IMR-90 (cell line): Measurements from ENCODE around the gene ZNF599. TPM values are rescaled to one million over a fixed set of nuclear protein-coding genes. Genes with fewer than 3 reads are reported as not detected.

Experiments used
- ATAC-seq: fragments of 200-7000 bp; cut with Tn5 transposase; 2 replicates; pipeline ENCODE4 v1.9.1; 2020; ENCODE audit warnings: low read depth, mild to moderate bottlenecking, moderate library complexity
- BruUV-seq: library from RNA; stranded (reverse); fragments of 400-500 nt; replicated peaks from 2 replicates; lab custom pipeline; 2021; lab: Mats Ljungman, UMichigan
- CTCF ChIA-PET: fragments of 300-600 bp; formaldehyde crosslinking; extraction: SDS; loops from one replicate; lab custom pipeline; 2021; ENCODE audit warnings: antibody characterized with exemption; lab: Yijun Ruan, JAX
- POLR2A ChIA-PET: fragments of 300-600 bp; sonication (Branson Sonifier 250); formaldehyde crosslinking; loops from one replicate; lab custom pipeline; 2022; ENCODE audit warnings: antibody characterized with exemption; ENCODE audit not compliant: unreplicated experiment; lab: Charles Lee
- DNase-seq: peaks from one replicate; pipeline ENCODE4 v3.0.0; 2013
- H2AFZ ChIP-seq: replicated peaks from 2 replicates; pipeline ENCODE3; 2013; ENCODE audit warnings: low read length, mild to moderate bottlenecking; ENCODE audit not compliant: poor library complexity
- H2AK5ac ChIP-seq: 2 replicates; pipeline ENCODE4 v1.6.1; 2013; ENCODE audit warnings: low read depth, low read length, inconsistent platforms
- H2AK9ac ChIP-seq: replicated peaks from 2 replicates; pipeline ENCODE3; 2013; ENCODE audit warnings: mild to moderate bottlenecking, low read depth, low read length, moderate library complexity; ENCODE audit not compliant: poor library complexity
- H2BK120ac ChIP-seq: 2 replicates; pipeline ENCODE4 v1.6.1; 2013; ENCODE audit warnings: low read depth, low read length, inconsistent platforms
- H2BK15ac ChIP-seq: 3 replicates; pipeline ENCODE4 v1.6.1; 2013; ENCODE audit warnings: low read depth, low read length, inconsistent platforms
- H2BK20ac ChIP-seq: 2 replicates; pipeline ENCODE4 v1.6.1; 2013; ENCODE audit warnings: low read depth, mild to moderate bottlenecking, inconsistent platforms, low read length, moderate library complexity
- H2BK5ac ChIP-seq: 2 replicates; pipeline ENCODE4 v1.6.1; 2013; ENCODE audit warnings: mild to moderate bottlenecking, low read depth, low read length, inconsistent platforms; ENCODE audit not compliant: poor library complexity, severe bottlenecking
- H3K14ac ChIP-seq: replicated peaks from 2 replicates; pipeline ENCODE4 v1.6.1; 2013; ENCODE audit warnings: low read depth, low read length, inconsistent platforms
- H3K18ac ChIP-seq: 2 replicates; pipeline ENCODE4 v1.6.1; 2013; ENCODE audit warnings: low read depth, low read length, control low read depth
- H3K23ac ChIP-seq: 2 replicates; pipeline ENCODE4 v1.6.1; 2013; ENCODE audit warnings: low read depth, low read length, inconsistent platforms
- H3K27ac ChIP-seq: 2 replicates; pipeline ENCODE4 v1.5.1; 2013; ENCODE audit warnings: mild to moderate bottlenecking, control low read depth, low read length; ENCODE audit not compliant: insufficient read depth
- H3K27me3 ChIP-seq: 2 replicates; pipeline ENCODE4 v1.6.1; 2013; ENCODE audit warnings: low read length; ENCODE audit not compliant: control insufficient read depth, insufficient read depth
- H3K36me3 ChIP-seq: 2 replicates; pipeline ENCODE4 v1.6.1; 2013; ENCODE audit warnings: low read length, mixed read lengths; ENCODE audit not compliant: control insufficient read depth, insufficient read depth
- H3K4ac ChIP-seq: 2 replicates; pipeline ENCODE4 v1.6.1; 2013; ENCODE audit warnings: low read depth, low read length, inconsistent platforms
- H3K4me1 ChIP-seq: 2 replicates; pipeline ENCODE4 v1.6.1; 2013; ENCODE audit warnings: low read length, mixed read lengths; ENCODE audit not compliant: control insufficient read depth, insufficient read depth
- H3K4me2 ChIP-seq: 2 replicates; pipeline ENCODE4 v1.6.1; 2013; ENCODE audit warnings: low read depth, mild to moderate bottlenecking, control low read depth, low read length, moderate library complexity
- H3K4me3 ChIP-seq: 2 replicates; pipeline ENCODE4 v1.5.1; 2013; ENCODE audit warnings: low read depth, mild to moderate bottlenecking, control low read depth, low read length, moderate library complexity; ENCODE audit not compliant: insufficient read depth
- H3K56ac ChIP-seq: 2 replicates; pipeline ENCODE4 v1.6.1; 2013; ENCODE audit warnings: low read length, inconsistent platforms; ENCODE audit not compliant: insufficient read depth; ENCODE audit errors: extremely low read depth
- H3K79me1 ChIP-seq, 2 experiments: 2 replicates each; pipeline ENCODE4 v1.6.1; 2013; ENCODE audit warnings: low read length in 2 of 2, inconsistent platforms in 1 of 2, low read depth in 1 of 2
- H3K9ac ChIP-seq: 2 replicates; pipeline ENCODE4 v1.6.1; 2013; ENCODE audit warnings: low read depth, low read length, control low read depth
- H3K9me1 ChIP-seq: 2 replicates; pipeline ENCODE4 v1.6.1; 2013; ENCODE audit warnings: low read length, inconsistent platforms; ENCODE audit not compliant: insufficient read depth
- H3K9me3 ChIP-seq: 2 replicates; pipeline ENCODE4 v1.6.1; 2013; ENCODE audit warnings: low read length; ENCODE audit not compliant: control insufficient read depth, insufficient read depth
- H4K20me1 ChIP-seq: 2 replicates; pipeline ENCODE4 v1.6.1; 2013; ENCODE audit warnings: low read length, inconsistent platforms; ENCODE audit not compliant: insufficient read depth
- H4K5ac ChIP-seq: 2 replicates; pipeline ENCODE4 v1.6.1; 2013; ENCODE audit warnings: mild to moderate bottlenecking, low read depth, low read length, control low read depth
- H4K8ac ChIP-seq, 2 experiments: 2 replicates each; pipeline ENCODE4 v1.6.1; 2013; ENCODE audit warnings: low read depth in 2 of 2, low read length in 2 of 2, control low read depth in 1 of 2, inconsistent platforms in 1 of 2
- H4K91ac ChIP-seq: 2 replicates; pipeline ENCODE4 v1.6.1; 2013; ENCODE audit warnings: low read depth, low read length, inconsistent platforms; ENCODE audit not compliant: insufficient read depth
- CHD1 ChIP-seq: IDR thresholded peaks from 2 replicates; pipeline ENCODE4 v1.6.1; 2012; ENCODE audit warnings: low read depth, low read length, improper control_type of control experiment
- FOS ChIP-seq: fragments of 150-350 bp; IDR thresholded peaks from 2 replicates; pipeline ENCODE4 v1.6.1; 2016; ENCODE audit warnings: low read depth, low read length
- MAFK ChIP-seq: IDR thresholded peaks from 2 replicates; pipeline ENCODE4 v1.6.1; 2012; ENCODE audit warnings: low read depth, low read length, improper control_type of control experiment
- MXI1 ChIP-seq: IDR thresholded peaks from 2 replicates; pipeline ENCODE4 v1.6.1; 2012; ENCODE audit warnings: low read depth, mild to moderate bottlenecking, low read length, moderate library complexity, borderline replicate concordance
- RFX5 ChIP-seq: IDR thresholded peaks from 2 replicates; pipeline ENCODE4 v1.8.0; 2012; ENCODE audit warnings: low read depth, mild to moderate bottlenecking, low read length, moderate library complexity
- SMC3 ChIP-seq: fragments of 150-350 bp; IDR thresholded peaks from 2 replicates; pipeline ENCODE4 v1.6.1; 2016; ENCODE audit warnings: low read depth, mild to moderate bottlenecking, antibody characterized with exemption, low read length, moderate library complexity
- WGBS, 2 experiments: methylation state at CpG; one replicate each; pipeline versions ENCODE4 v1.1.5 to v1.1.7; 2013; ENCODE audit warnings: missing lambda C conversion rate in 2 of 2; ENCODE audit not compliant: insufficient read length in 1 of 2; ENCODE audit errors: extremely low coverage in 2 of 2; 5-methylcytosine and 5-hydroxymethylcytosine counted together
- dilution Hi-C: fragments of 300-500 bp; cut with HindIII; formaldehyde crosslinking; loops from one replicate; pipeline ENCODE4 v1.14.3; 2018; ENCODE audit warnings: low sequenced_read_pairs; ENCODE audit not compliant: unreplicated experiment
- in situ Hi-C: fragments of 300-500 bp; cut with MboI; formaldehyde crosslinking; loops from 3 replicates; pipeline ENCODE4 v1.14.3; 2019; ENCODE audit warnings: low sequenced_read_pairs, inconsistent platforms, mixed read lengths
- intact Hi-C: fragments of 100-400 bp; cut with micrococcal nuclease; formaldehyde crosslinking; loops from 2 replicates; pipeline ENCODE4 v1.10.0; 2022
- polyA plus RNA-seq, 3 experiments: library from polyadenylated mRNA; depleted of rRNA; stranded (reverse); fragments of >200 nt; gene quantifications; 2 replicates each; pipeline ENCODE4 v1.2.3, GENCODE V29; 2012; ENCODE audit warnings: low replicate concordance in 1 of 3
- total RNA-seq: library from RNA; depleted of rRNA; stranded (reverse); fragments of >200 nt; gene quantifications from 2 replicates; pipeline ENCODE4 v1.2.3, GENCODE V29; 2012

The ZNF599 gene
- total and polyA plus RNA-seq, 2 of the 4 experiments (the other 2 are of a cell fraction): 3.4 to 5.9 TPM

DNA sequence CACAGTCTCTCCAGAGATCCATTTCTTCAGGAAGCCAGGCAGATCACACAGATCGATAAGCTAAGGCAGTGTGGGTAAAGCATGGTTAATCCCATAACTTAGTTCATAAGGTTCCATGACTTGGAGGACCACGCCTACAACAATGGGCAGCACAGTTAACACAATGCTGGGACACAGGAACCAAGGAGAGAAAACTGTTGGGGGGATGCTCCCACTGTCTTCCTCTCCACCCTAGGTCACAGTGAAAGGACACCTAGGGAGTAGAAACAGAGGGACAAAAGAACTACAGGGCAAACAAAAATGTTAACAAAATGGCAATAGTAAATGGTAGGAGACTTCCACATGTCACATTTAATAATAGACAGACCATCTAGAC lies 59.8 kb downstream of the ZNF599 start:
- Histone ChIP-seq H3K4ac (no peak overlapping the region), H4K20me1 (no peaks in the 10 kb centered on the region), H2AK9ac (no peak overlapping the region), H2BK15ac (no peak overlapping the region), H3K27ac (no peak overlapping the region), H3K9me3 (peaks cover 3% of the 10 kb centered on the region), H4K8ac (no peak overlapping the region), H3K4me1 (no peaks in the 10 kb centered on the region), H4K5ac (no peak overlapping the region), H2BK120ac (no peak overlapping the region), H3K56ac (no peak overlapping the region), H2AFZ (no peak overlapping the region), H3K4me3 (no peak overlapping the region), H2BK20ac (no peak overlapping the region), H4K91ac (no peak overlapping the region), H3K23ac (no peak overlapping the region), H3K9me1 (no peaks in the 10 kb centered on the region), H3K79me1 (no peaks in the 10 kb centered on the region), H3K9ac (no peak overlapping the region), H2BK5ac (no peak overlapping the region), H3K14ac (no peak overlapping the region), H2AK5ac (no peak overlapping the region), H3K4me2 (no peak overlapping the region), H3K27me3 (no peaks in the 10 kb centered on the region), H3K18ac (no peak overlapping the region), H3K36me3 (no peaks in the 10 kb centered on the region)
- no TSS peak for BruUV-seq
- no peak for ATAC-seq
- no CpG with 5 or more reads among the region's 2 CpGs for WGBS, 2 experiments
- DNase-seq: no peak
- TF ChIP-seq MAFK (no peak), MXI1 (no peak), FOS (no peak), CHD1 (no peak), SMC3 (no peak), RFX5 (no peak)
- dilution Hi-C loops: no loop called here
- intact Hi-C loops: loop anchor here (2.0 to 5.0 kb wide), 4 partner anchors 156 to 670 kb away; no protein-coding TSS in a partner anchor
- in situ Hi-C loops: loop anchor here (5.0 to 25.0 kb wide), 2 partner anchors 76 to 576 kb away; no protein-coding TSS in a partner anchor
- POLR2A ChIA-PET: no interaction called here
- CTCF ChIA-PET: interaction anchor here (0.6 to 1.3 kb wide), 4 partner anchors 72 to 299 kb away, joined by 3 read pairs; no protein-coding TSS in a partner anchor
